Astrocyte (in vitro differentiated cells and primary cell): ENCODE data around the gene KCNH8. TPM values are rescaled to one million over a fixed set of nuclear protein-coding genes. Genes with fewer than 3 reads are reported as not detected.

ENCODE experiments used
- DNase-seq: peaks from one replicate; pipeline ENCODE4 v3.0.0-alpha.2; 2010; ENCODE audit warnings: low read depth
- FAIRE-seq: peaks from 2 replicates; lab custom pipeline; 2011; peaks lifted over from hg19 to GRCh38; lab: Jason Lieb, UNC
- H2AFZ ChIP-seq: 2 replicates; pipeline ENCODE4 v1.6.0; 2012; ENCODE audit warnings: low read depth, low read length, inconsistent platforms
- H3K27ac ChIP-seq: 2 replicates; pipeline ENCODE4 v1.5.1; 2011; ENCODE audit warnings: low read depth, low read length, inconsistent platforms
- H3K27me3 ChIP-seq: 2 replicates; pipeline ENCODE4 v1.6.0; 2011; ENCODE audit warnings: low read length, inconsistent platforms; ENCODE audit not compliant: insufficient read depth
- H3K36me3 ChIP-seq: 2 replicates; pipeline ENCODE4 v1.5.1; 2011; ENCODE audit warnings: low read length, inconsistent platforms; ENCODE audit not compliant: insufficient read depth
- H3K4me1 ChIP-seq: 2 replicates; pipeline ENCODE4 v1.5.1; 2011; ENCODE audit warnings: low read length, inconsistent platforms; ENCODE audit not compliant: insufficient read depth
- H3K4me2 ChIP-seq: 2 replicates; pipeline ENCODE4 v1.6.0; 2012; ENCODE audit warnings: low read length, inconsistent platforms
- H3K4me3 ChIP-seq: 2 replicates; pipeline ENCODE4 v1.5.1; 2011; ENCODE audit warnings: low read depth, mild to moderate bottlenecking, low read length, inconsistent platforms; ENCODE audit not compliant: insufficient read depth
- H3K79me2 ChIP-seq: 2 replicates; pipeline ENCODE4 v1.6.0; 2012; ENCODE audit warnings: mild to moderate bottlenecking, low read length, inconsistent platforms; ENCODE audit not compliant: insufficient read depth
- H3K9ac ChIP-seq: 2 replicates; pipeline ENCODE4 v1.6.0; 2012; ENCODE audit warnings: mild to moderate bottlenecking, low read length, inconsistent platforms
- H3K9me3 ChIP-seq: 2 replicates; pipeline ENCODE4 v1.5.1; 2012; ENCODE audit warnings: low read depth, mild to moderate bottlenecking, low read length, inconsistent platforms; ENCODE audit not compliant: insufficient read depth
- H4K20me1 ChIP-seq: 2 replicates; pipeline ENCODE4 v1.6.0; 2012; ENCODE audit warnings: low read length, inconsistent platforms; ENCODE audit not compliant: insufficient read depth
- H3K27ac Mint-ChIP-seq: one replicate; pipeline ENCODE4 v1.8.0; 2021; ENCODE audit warnings: mild to moderate bottlenecking, mixed read lengths; ENCODE audit not compliant: unreplicated experiment
- H3K27me3 Mint-ChIP-seq: one replicate; pipeline ENCODE4 v1.8.0; 2021; ENCODE audit warnings: low read depth, mixed read lengths; ENCODE audit not compliant: unreplicated experiment
- H3K36me3 Mint-ChIP-seq: one replicate; pipeline ENCODE4 v1.8.0; 2021; ENCODE audit warnings: low read depth, mixed read lengths; ENCODE audit not compliant: unreplicated experiment
- H3K4me1 Mint-ChIP-seq: one replicate; pipeline ENCODE4 v1.8.0; 2021; ENCODE audit warnings: low read depth, mixed read lengths; ENCODE audit not compliant: unreplicated experiment
- H3K4me3 Mint-ChIP-seq: one replicate; pipeline ENCODE4 v1.8.0; 2021; ENCODE audit warnings: mild to moderate bottlenecking, moderate library complexity, mixed read lengths; ENCODE audit not compliant: unreplicated experiment
- H3K9me3 Mint-ChIP-seq: one replicate; pipeline ENCODE4 v1.8.0; 2021; ENCODE audit warnings: mild to moderate bottlenecking, mixed read lengths; ENCODE audit not compliant: unreplicated experiment
- EZH2 ChIP-seq: IDR thresholded peaks from 2 replicates; pipeline ENCODE4 v1.6.1; 2012; ENCODE audit warnings: mild to moderate bottlenecking, low read length, inconsistent platforms; ENCODE audit not compliant: insufficient read depth
- total RNA-seq: library from RNA; stranded (reverse); gene quantifications from 2 replicates; pipeline ENCODE4 v1.2.1, GENCODE V29; 2021
- TF ChIP-seq, protein P1 (sequence below): IDR thresholded peaks from 2 replicates; pipeline ENCODE4 v1.5.1; 2011; ENCODE audit warnings: low read depth, mild to moderate bottlenecking, inconsistent platforms, low read length, moderate library complexity; ENCODE audit not compliant: insufficient read depth

Gene KCNH8
- total RNA-seq, 1 donor from 2014 or later: 0.45 TPM

DNA sequence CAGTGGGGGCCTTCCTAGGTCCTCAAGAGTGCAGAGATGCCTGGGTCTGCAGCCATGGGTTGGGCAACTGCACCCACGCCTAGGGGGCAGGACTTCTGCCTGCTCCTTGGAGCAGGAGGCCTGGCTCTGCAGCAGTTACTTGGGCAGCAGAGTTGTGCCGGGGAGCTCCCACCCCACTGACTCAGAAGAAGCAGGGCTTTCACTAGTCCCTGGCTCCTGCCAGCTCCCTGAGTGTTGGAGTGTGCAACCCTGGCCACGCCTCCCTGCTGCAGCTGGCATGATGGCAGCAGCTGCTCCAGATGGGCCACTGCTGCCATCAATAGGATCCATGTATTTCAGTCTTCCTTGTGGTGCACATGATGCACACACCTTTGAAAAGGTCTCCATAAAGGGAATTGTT, 40.6 kb upstream of the KCNH8 start:
- H3K9me3 Mint-ChIP-seq: peaks cover 3% of the 10 kb centered on the region
- H3K4me1 ChIP-seq: no peaks in the 10 kb centered on the region
- peaks cover 3% of the 10 kb centered on the region for H3K9me3 ChIP-seq
- H4K20me1 ChIP-seq: no peaks in the 10 kb centered on the region
- H3K36me3 Mint-ChIP-seq: no peaks in the 10 kb centered on the region
- no peak overlapping the region for H3K27ac ChIP-seq
- H3K36me3 ChIP-seq: no peaks in the 10 kb centered on the region
- no peak overlapping the region for H3K9ac ChIP-seq
- FAIRE-seq (no peak), DNase-seq (no peak)
- TF ChIP-seq, protein P1, sequence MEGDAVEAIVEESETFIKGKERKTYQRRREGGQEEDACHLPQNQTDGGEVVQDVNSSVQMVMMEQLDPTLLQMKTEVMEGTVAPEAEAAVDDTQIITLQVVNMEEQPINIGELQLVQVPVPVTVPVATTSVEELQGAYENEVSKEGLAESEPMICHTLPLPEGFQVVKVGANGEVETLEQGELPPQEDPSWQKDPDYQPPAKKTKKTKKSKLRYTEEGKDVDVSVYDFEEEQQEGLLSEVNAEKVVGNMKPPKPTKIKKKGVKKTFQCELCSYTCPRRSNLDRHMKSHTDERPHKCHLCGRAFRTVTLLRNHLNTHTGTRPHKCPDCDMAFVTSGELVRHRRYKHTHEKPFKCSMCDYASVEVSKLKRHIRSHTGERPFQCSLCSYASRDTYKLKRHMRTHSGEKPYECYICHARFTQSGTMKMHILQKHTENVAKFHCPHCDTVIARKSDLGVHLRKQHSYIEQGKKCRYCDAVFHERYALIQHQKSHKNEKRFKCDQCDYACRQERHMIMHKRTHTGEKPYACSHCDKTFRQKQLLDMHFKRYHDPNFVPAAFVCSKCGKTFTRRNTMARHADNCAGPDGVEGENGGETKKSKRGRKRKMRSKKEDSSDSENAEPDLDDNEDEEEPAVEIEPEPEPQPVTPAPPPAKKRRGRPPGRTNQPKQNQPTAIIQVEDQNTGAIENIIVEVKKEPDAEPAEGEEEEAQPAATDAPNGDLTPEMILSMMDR: no peak
- no peak for TF ChIP-seq EZH2
- no peaks in the 10 kb centered on the region for H3K27me3 Mint-ChIP-seq
- H3K27ac Mint-ChIP-seq: no peak overlapping the region
- no peak overlapping the region for H3K4me2 ChIP-seq
- H3K4me1 Mint-ChIP-seq: no peaks in the 10 kb centered on the region
- H3K4me3 ChIP-seq: no peak overlapping the region
- no peak overlapping the region for H3K4me3 Mint-ChIP-seq
- no peaks in the 10 kb centered on the region for H3K27me3 ChIP-seq
- no peaks in the 10 kb centered on the region for H3K79me2 ChIP-seq
- H2AFZ ChIP-seq: no peak overlapping the region

DNA sequence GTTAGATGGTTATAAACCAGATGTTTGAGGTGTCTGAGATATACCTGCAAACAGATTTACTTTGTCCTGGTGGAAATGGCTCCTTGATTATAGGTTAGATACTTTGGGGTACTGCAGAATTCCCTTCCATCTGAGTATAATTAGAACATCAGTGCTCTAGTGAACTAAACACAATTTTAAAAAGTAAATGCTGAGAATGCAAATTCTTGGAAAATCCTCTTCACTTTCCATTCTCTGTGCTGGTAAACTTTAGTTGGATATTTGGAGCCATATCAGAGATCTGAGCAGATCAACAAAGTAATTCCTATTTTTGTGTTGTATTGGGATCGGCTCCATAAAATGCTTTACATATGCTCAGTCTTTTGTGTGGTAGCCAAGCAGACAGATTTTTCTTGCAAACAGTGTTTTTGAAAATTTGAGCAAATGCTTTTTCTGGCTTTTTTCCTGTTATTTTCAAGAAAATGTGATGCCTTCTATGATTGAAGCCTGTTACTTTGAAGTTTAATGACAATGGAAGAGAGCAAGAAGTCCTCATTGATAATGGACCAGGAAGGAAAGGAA, 37.9 kb upstream of the KCNH8 start:
- no peaks in the 10 kb centered on the region for H3K27me3 Mint-ChIP-seq
- Histone ChIP-seq H3K4me2 (no peak overlapping the region), H3K9me3 (peaks cover 3% of the 10 kb centered on the region), H3K27ac (no peak overlapping the region), H4K20me1 (no peaks in the 10 kb centered on the region), H3K4me3 (no peak overlapping the region), H3K79me2 (no peaks in the 10 kb centered on the region), H2AFZ (no peak overlapping the region), H3K4me1 (no peaks in the 10 kb centered on the region), H3K27me3 (no peaks in the 10 kb centered on the region), H3K36me3 (no peaks in the 10 kb centered on the region), H3K9ac (no peak overlapping the region)
- no peak overlapping the region for H3K4me3 Mint-ChIP-seq
- no peaks in the 10 kb centered on the region for H3K9me3 Mint-ChIP-seq
- no peaks in the 10 kb centered on the region for H3K4me1 Mint-ChIP-seq
- DNase-seq (no peak), FAIRE-seq (no peak)
- no peaks in the 10 kb centered on the region for H3K36me3 Mint-ChIP-seq
- H3K27ac Mint-ChIP-seq: no peak overlapping the region
- no peak for TF ChIP-seq EZH2
- TF ChIP-seq, protein P1: no peak

DNA sequence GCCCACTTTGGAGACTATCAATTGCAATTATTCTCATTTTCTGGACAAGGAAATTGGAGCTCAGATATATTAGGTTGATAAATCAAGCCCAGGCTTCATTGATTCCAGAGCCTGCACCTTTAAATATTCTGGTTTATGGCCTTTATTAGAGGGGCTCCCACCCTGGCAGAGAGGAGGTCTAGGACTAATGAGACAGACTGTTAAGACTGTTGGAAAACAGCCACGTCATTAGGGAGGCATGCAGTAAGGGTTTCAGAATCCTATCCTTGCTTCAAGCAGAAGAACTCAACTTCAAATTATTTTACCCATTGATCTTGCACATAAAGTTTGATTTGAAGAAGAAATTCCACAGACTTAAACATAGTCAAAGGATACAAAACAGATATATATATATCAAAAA, 33.8 kb upstream of the KCNH8 start:
- Mint-ChIP-seq H3K36me3 (no peaks in the 10 kb centered on the region), H3K4me1 (no peaks in the 10 kb centered on the region), H3K27ac (no peak overlapping the region), H3K27me3 (peaks cover 5% of the 10 kb centered on the region), H3K9me3 (peaks cover 2% of the 10 kb centered on the region), H3K4me3 (no peak overlapping the region)
- Histone ChIP-seq H3K4me3 (no peak overlapping the region), H3K9ac (no peak overlapping the region), H4K20me1 (no peaks in the 10 kb centered on the region), H3K27ac (no peak overlapping the region), H2AFZ (no peak overlapping the region), H3K4me2 (no peak overlapping the region), H3K9me3 (peaks cover 7% of the 10 kb centered on the region), H3K36me3 (no peaks in the 10 kb centered on the region), H3K4me1 (no peaks in the 10 kb centered on the region), H3K79me2 (no peaks in the 10 kb centered on the region), H3K27me3 (no peaks in the 10 kb centered on the region)
- no peak for DNase-seq
- TF ChIP-seq EZH2: no peak
- FAIRE-seq: no peak
